GM18861 (cell line): ENCODE data around the gene MED23.

Experiments used
- ATAC-seq: cut with Tn5 transposase; IDR thresholded peaks from one replicate; pipeline ENCODE4 v1.9.1; 2021; ENCODE audit not compliant: unreplicated experiment

Gene MED23

GRCh38 chr6:131627724-131628682, at the start of gene MED23:
TSS of gene MED23 (minus strand) at chr6:131628242. CDS start at chr6:131628049, 193 bp downstream.
- ATAC-seq = peak; percentile 92

DNA sequence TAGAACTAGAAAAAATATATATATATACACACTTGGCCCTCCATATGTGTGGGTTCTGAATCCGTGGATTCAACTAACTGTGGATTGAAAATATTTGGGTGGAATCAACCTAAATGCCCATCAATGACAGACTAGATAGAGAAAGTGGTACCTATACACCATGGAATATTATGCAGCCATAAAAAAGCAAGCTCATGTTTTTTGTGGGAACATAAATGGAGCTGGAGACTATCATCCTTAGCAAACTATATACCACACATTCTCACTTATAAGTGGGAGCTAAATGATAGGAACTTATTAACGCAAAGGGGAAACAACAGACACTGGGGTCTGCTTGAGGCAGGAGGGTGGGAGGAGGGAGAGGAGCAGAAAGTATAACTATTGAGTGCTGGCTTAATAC, 45.1 kb upstream of the MED23 start:
- no peak for ATAC-seq

DNA sequence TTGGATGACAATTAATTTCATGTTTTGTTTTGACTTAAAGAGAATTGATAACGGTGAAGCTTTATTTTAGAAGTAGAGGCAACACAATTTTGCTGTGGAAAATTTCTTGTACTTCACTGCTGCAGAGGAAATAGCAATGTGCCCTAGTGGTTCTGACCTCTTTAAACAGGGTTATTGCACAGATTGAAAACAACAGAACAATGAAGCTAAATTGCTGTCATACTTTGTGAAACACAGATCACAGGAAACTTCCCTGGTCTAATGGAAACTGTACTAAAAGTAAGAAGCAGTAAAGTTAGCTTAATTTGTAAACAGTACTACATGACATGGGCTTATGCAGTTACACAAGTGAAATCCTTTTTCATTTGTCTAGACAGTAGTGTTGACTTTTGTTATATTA, 41.8 kb upstream of the MED23 start:
- ATAC-seq = no peak

- no peak for ATAC-seq
Observed at GRCh38 chr6:131663578-131664165, 35.6 kb upstream of the MED23 start.

- no peak for ATAC-seq
Observed at GRCh38 chr6:131660195-131660594, 32.2 kb upstream of the MED23 start.

GRCh38 chr6:131658287-131658686, 30.2 kb upstream of the MED23 start:
- ATAC-seq = no peak

GRCh38 chr6:131657630-131658111, 29.6 kb upstream of the MED23 start:
- no peak for ATAC-seq

- ATAC-seq = no peak
Observed at GRCh38 chr6:131657222-131657621, 29.2 kb upstream of the MED23 start.

GRCh38 chr6:131656667-131657066, 28.6 kb upstream of the MED23 start:
- no peak for ATAC-seq

DNA sequence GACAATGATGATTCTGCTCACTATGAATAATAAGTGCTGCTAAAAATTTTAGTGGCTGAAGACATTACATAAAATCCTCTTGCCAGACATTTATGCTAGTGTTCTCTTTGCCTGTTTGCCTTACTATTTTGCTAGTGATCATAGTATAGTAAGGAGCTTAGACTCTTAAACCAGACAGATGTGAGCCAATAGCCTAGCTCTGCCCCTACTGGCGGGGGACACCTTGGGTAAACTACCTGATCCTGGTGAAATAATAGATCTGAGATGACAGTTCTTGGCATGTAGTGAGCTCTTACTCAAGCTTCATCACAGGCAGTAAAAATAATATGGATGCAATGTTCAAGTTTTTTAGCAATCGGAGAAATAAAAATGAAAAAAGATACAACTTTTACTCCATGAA, 27.9 kb upstream of the MED23 start:
- ATAC-seq = no peak

DNA sequence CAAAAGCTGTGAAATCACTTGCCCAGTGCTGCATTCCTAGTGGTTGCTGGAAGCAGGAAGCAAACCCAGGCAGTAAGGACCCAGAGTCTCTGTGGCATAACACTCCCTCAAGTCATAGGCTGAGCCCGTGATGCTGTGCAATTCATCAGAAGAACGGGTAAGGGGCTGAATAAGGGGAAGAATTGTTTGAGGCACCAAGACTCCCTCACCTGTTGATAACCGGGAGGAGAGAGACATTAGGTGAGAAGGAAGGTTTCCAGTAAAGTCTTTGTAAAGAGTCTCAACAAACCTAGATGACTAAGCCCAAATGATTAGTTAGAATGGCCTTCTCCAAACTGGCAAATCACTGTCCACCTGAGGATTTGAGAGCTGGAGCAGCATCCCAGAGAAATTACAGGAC, 27.3 kb upstream of the MED23 start:
- ATAC-seq = no peak

GRCh38 chr6:131654326-131654725, 26.3 kb upstream of the MED23 start:
- ATAC-seq = no peak

GRCh38 chr6:131652472-131652871, 24.4 kb upstream of the MED23 start:
- ATAC-seq = no peak

DNA sequence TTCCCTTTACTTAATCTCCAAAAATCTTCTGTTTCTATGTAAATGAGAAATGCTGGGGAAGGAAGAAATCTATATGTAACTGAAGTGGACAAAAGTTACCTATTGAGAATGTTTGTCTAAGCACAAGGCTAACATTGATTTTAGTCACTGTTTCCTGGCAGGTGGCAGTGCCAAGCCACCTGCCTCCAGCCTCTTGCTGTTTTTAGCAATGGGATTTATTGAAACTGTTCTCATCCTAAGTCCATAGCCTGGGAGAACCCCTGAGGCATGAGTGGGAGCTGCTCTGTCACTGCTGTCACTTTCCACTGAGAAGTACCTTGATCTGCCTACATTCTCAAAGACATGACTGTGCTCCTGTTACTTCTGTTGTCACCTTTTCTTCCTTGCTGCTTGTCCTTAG, 23.7 kb upstream of the MED23 start:
- no peak for ATAC-seq

- no peak for ATAC-seq
Observed at GRCh38 chr6:131646249-131646670, 18.2 kb upstream of the MED23 start.

DNA sequence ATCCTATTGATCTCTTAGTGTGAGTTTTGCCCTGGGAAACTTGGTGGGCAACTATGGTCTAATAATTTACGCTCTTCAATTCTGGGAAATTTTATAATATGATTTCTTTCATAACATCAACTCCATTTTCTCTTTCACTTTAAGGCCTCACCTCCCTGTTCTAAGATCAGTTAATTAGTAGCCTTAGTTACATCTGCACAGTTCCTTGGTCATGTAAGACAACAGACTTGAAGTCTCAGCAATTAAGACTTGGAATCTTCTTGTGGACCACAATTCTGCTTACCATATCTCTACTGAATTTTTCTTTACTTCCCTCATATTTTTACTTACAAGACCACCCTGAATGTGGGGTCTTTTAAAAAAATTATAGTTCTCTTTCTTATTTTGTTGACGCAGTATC, 17.8 kb upstream of the MED23 start:
- ATAC-seq = no peak

DNA sequence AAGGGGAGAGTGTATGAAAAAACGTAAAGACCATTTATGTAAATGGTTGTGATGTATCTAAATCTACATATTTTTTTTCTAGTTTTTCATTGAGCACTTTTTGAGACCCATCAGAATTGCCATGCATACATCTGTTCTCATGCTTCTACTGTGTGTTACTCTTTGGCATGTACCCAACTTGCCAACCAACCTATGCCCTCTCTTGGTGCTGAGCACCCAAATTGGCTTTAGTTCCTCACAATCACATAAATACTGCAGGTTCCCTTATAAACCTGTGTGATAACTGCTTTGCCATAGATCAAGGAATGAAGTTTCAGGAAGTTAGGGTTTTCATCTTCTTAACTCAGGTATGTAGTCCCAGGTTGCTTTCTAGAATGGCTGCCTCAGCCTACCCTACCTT, 16.9 kb upstream of the MED23 start:
- ATAC-seq = no peak

- no peak for ATAC-seq
Observed at GRCh38 chr6:131643855-131644460, 15.9 kb upstream of the MED23 start.

DNA sequence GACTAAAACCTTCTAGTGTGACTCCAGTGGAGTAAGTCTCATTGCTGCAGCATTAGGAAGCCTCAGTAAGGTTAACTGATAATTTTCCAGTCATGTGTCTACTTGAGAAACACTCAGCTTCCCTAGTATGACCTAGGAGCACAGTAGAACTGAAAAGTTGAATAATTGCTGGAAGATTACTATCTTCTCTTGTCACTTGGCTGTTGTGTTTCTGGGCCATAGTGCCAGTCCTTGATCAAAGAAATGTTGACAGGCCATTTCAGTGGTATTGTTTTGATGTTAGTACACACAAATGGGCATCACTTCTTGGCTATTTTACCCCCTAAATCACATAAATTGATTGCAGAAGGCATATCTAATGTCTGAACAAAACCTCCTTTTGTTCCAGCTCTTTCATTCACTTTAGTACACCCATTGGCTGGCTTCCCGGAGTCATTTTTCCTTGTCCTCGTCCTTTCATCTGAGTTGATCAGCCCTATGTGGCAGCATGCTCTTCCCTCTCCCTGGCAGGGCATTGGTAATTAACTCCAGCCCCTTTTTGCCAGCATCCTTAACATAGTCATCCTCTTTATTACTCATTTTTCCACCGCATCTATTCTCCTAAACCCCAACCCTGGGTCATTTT, 15.1 kb upstream of the MED23 start:
- ATAC-seq = no peak

DNA sequence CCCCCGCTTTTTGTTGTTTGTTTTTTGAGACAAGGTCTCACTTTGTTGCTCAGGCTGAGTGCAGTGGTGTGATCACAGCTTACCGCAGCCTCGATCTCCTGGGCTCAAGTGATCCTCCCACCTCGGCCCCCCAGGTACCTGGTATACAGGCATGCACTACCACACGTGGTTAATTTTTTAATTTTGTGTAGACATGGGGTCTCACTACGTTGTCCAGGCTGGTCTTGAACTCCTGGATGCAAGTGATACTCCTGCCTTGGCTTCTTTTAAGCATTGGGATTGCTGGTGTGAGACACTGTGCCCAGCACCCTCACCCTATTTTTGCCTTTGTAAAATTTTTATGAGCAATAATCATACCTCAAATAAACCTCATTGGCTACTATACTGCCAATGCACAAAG, 14.5 kb upstream of the MED23 start:
- ATAC-seq = no peak

GRCh38 chr6:131641554-131641953, 13.5 kb upstream of the MED23 start:
- ATAC-seq = no peak
